Left lung (tissue), 10 donors: ENCODE measurements around the gene KIF19. TPM values are rescaled to one million over a fixed set of nuclear protein-coding genes. Genes with fewer than 3 reads are reported as not detected.
"Not testable (repeated sequence)": the region's sequence is repeated elsewhere in the genome, so short reads cannot be mapped to it uniquely, and the experiment has no call there.

Source experiments
- ATAC-seq: fragments of 200-7000 bp; cut with Tn5 transposase; one replicate; pipeline ENCODE4 v1.9.1; 2020; ENCODE audit warnings: moderate library complexity
- DNase-seq, 4 donors: peaks; one replicate each; pipeline ENCODE4 v3.0.0-alpha.2; 2013 to 2020
- H3K27ac ChIP-seq, 2 donors: fragments of 200-600 bp; sonication (generic) in 1 of 2; one replicate each; pipeline versions ENCODE4 v1.5.0 to v1.8.0; 2020 to 2021
- H3K27me3 ChIP-seq, 2 donors: fragments of 200-600 bp; sonication (generic) in 1 of 2; one replicate each; pipeline versions ENCODE4 v1.5.0 to v1.8.0; 2020 to 2021
- H3K36me3 ChIP-seq, 2 donors: fragments of 200-600 bp; sonication (generic) in 1 of 2; one replicate each; pipeline versions ENCODE4 v1.5.0 to v1.8.0; 2020 to 2021
- H3K4me1 ChIP-seq, 2 donors: fragments of 200-600 bp; one replicate each; pipeline ENCODE4 v1.8.0; 2021
- H3K4me3 ChIP-seq, 2 donors: fragments of 200-600 bp; sonication (generic) in 1 of 2; one replicate each; pipeline versions ENCODE4 v1.5.0 to v1.8.0; 2020 to 2021; ENCODE audit warnings: mild to moderate bottlenecking in 1 of 2
- H3K9me3 ChIP-seq, 2 donors: fragments of 200-600 bp; sonication (generic) in 1 of 2; one replicate each; pipeline versions ENCODE4 v1.5.0 to v1.8.0; 2020 to 2021
- CTCF ChIP-seq, 2 donors: fragments of 200-600 bp; sonication (generic) in 1 of 2; IDR thresholded peaks; one replicate each; pipeline versions ENCODE4 v1.5.0 to v1.8.0; 2021; ENCODE audit warnings: antibody characterized with exemption in 2 of 2
- intact Hi-C, 2 donors: fragments of 100-400 bp; cut with DNase I; formaldehyde crosslinking; loops; one replicate each; pipeline versions ENCODE4 v1.11.2 to v1.14.2; 2022
- polyA plus RNA-seq, 6 donors: library from polyadenylated mRNA; unstranded; fragments of 120-200 nt; gene quantifications; one replicate each; pipeline ENCODE4 v1.2.1, GENCODE V29; 2013; ENCODE audit not compliant: insufficient read length in 6 of 6
- total RNA-seq, 2 donors: library from RNA; stranded (reverse); fragmentation: NEBNext Ultra II Directional; extraction: Animal tissue kit (Norgen Biotek cat#: 25700); gene quantifications; one replicate each; pipeline ENCODE4 v1.2.1, GENCODE V29; 2021
- donor health status: DM: no; HTN: yes; CAD: no.
- donor health status: DM: no; HTN: no; CAD: no.

The KIF19 gene
- total and polyA plus RNA-seq, 8 donors, result 0.61 to 2.6 (median 1.5) TPM; not detected in 1

GRCh38 chr17:74396567-74396966, 70.5 kb downstream of the KIF19 start:
- TF ChIP-seq CTCF (IDR thresholded peaks at IDR 0.05), result no peak
- Histone ChIP-seq H3K27me3 (no peaks in the 10 kb centered on the region), H3K9me3 (no peaks in the 10 kb centered on the region), H3K4me3 (no peak overlapping the region), H3K4me1 (no peaks in the 10 kb centered on the region), H3K27ac (no peak overlapping the region), H3K36me3 (no peaks in the 10 kb centered on the region)
- intact Hi-C loops, result no loop called here
- no peak for DNase-seq
- ATAC-seq, result no peak

GRCh38 chr17:74402048-74402447, 76.0 kb downstream of the KIF19 start:
- H3K4me3 ChIP-seq, result no peak overlapping the region
- no peaks in the 10 kb centered on the region for H3K9me3 ChIP-seq
- no peaks in the 10 kb centered on the region for H3K4me1 ChIP-seq
- H3K27me3 ChIP-seq, result peaks cover 0 to 9% of the 10 kb centered on the region in 2 donors
- no peak overlapping the region for H3K27ac ChIP-seq
- intact Hi-C loops, result no loop called here
- H3K36me3 ChIP-seq, result no peaks in the 10 kb centered on the region
- no peak for ATAC-seq
- TF ChIP-seq CTCF (IDR thresholded peaks at IDR 0.05), result no peak
- no peak for DNase-seq

- H3K4me3 ChIP-seq, result no peak overlapping the region
- ATAC-seq (no peak), DNase-seq (no peak)
- H3K9me3 ChIP-seq, result no peaks in the 10 kb centered on the region
- no peaks in the 10 kb centered on the region for H3K36me3 ChIP-seq
- intact Hi-C loops, result no loop called here
- TF ChIP-seq CTCF (IDR thresholded peaks at IDR 0.05), result no peak
- peaks cover 0 to 9% of the 10 kb centered on the region in 2 donors for H3K27me3 ChIP-seq
- H3K27ac ChIP-seq, result no peak overlapping the region
- peaks cover 0 to 5% of the 10 kb centered on the region in 2 donors for H3K4me1 ChIP-seq
Measured at GRCh38 chr17:74403512-74404137, 77.6 kb downstream of the KIF19 start.

- H3K9me3 ChIP-seq, result no peaks in the 10 kb centered on the region
- intact Hi-C loops, result no loop called here
- DNase-seq, result no peak
- no peak overlapping the region for H3K4me3 ChIP-seq
- peaks cover 0 to 9% of the 10 kb centered on the region in 2 donors for H3K27me3 ChIP-seq
- no peaks in the 10 kb centered on the region for H3K36me3 ChIP-seq
- TF ChIP-seq CTCF (IDR thresholded peaks at IDR 0.05), result no peak
- no peak for ATAC-seq
- no peak overlapping the region for H3K27ac ChIP-seq
- peaks cover 0 to 5% of the 10 kb centered on the region in 2 donors for H3K4me1 ChIP-seq
Measured at GRCh38 chr17:74404218-74404617, 78.2 kb downstream of the KIF19 start.

- intact Hi-C loops, result no loop called here
- no peaks in the 10 kb centered on the region for H3K36me3 ChIP-seq
- TF ChIP-seq CTCF (IDR thresholded peaks at IDR 0.05), result no peak
- DNase-seq (no peak), ATAC-seq (no peak)
- peaks cover 0 to 9% of the 10 kb centered on the region in 2 donors for H3K27me3 ChIP-seq
- H3K27ac ChIP-seq, result no peak overlapping the region
- peaks cover 0 to 5% of the 10 kb centered on the region in 2 donors for H3K4me1 ChIP-seq
- no peak overlapping the region for H3K4me3 ChIP-seq
- no peaks in the 10 kb centered on the region for H3K9me3 ChIP-seq
Measured at GRCh38 chr17:74404789-74405188, 78.8 kb downstream of the KIF19 start.

- H3K27ac ChIP-seq, intact Hi-C loops, ATAC-seq: not testable (repeated sequence)
Measured at GRCh38 chr17:74405311-74405710, 79.3 kb downstream of the KIF19 start.

More at GRCh38 chr17:74405311-74405710, 79.3 kb downstream of the KIF19 start:
- H3K4me1 ChIP-seq, H3K4me3 ChIP-seq, H3K27me3 ChIP-seq, H3K9me3 ChIP-seq, H3K36me3 ChIP-seq, DNase-seq: not testable (repeated sequence)
